Stimulated activated naive CD8-positive, alpha-beta T cell treated with anti-CD3 and anti-CD28 coated beads, Interleukin-15, Interleukin-2, amounts not matched to agents 100 ng/mL and 50 ng/mL, for 24 hours (primary cell): Measurements from ENCODE around the gene PKDCC.

Experiments
- H3K27ac Mint-ChIP-seq: one replicate; pipeline ENCODE4 v1.8.0; 2021; ENCODE audit warnings: mild to moderate bottlenecking, mixed read lengths
- H3K27me3 Mint-ChIP-seq: one replicate; pipeline ENCODE4 v1.8.0; 2021; ENCODE audit warnings: mixed read lengths
- H3K36me3 Mint-ChIP-seq: one replicate; pipeline ENCODE4 v1.8.0; 2021; ENCODE audit warnings: low read depth, mixed read lengths
- H3K4me1 Mint-ChIP-seq: one replicate; pipeline ENCODE4 v1.8.0; 2021; ENCODE audit warnings: low read depth, mixed read lengths
- H3K4me3 Mint-ChIP-seq: one replicate; pipeline ENCODE4 v1.8.0; 2021; ENCODE audit warnings: mild to moderate bottlenecking, mixed read lengths
- H3K9me3 Mint-ChIP-seq: one replicate; pipeline ENCODE4 v1.8.0; 2021; ENCODE audit warnings: mixed read lengths

PKDCC gene

DNA sequence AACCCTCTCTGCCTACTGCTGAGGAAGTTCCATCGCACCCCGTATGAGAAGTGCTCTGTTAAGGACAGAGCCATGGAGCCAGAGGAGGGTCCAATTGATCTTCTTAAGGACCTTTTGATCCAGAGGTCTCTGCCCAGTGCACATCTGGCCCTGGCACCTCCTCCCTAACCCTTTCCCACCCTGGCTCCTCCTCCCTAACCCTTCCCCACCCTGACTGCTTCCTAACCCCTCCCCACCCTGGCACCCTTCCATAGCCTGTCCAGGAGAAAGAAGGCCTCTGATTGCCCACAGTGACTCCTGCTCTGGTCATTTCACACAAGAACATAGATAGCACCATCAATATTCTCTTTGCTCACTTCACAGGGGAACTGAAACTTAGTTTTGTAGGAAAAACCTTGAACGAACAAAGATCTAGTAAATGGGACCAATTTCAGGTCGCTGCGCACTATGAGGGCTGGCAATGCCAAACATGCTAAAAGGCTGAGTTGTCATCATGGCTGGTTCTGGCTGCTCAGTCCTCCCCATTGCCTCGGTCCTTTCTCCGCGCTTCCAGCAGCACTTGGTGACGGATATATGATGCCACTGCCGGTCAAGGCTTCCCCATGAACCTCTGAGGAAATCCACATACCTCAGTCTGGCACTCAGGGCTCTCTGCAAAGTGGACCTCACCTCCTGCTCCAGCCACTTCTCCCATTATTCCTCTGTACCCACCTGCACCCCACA lies 49.2 kb downstream of the PKDCC start:
- Mint-ChIP-seq H3K27ac (peak overlapping the region; percentile 47), H3K4me3 (no peak overlapping the region), H3K4me1 (peaks cover 36% of the 10 kb centered on the region), H3K36me3 (peaks cover 9% of the 10 kb centered on the region), H3K27me3 (peaks cover under 1% of the 10 kb centered on the region), H3K9me3 (peaks cover 11% of the 10 kb centered on the region)

GRCh38 chr2:42098571-42099437 lies 51.0 kb downstream of the PKDCC start:
- Mint-ChIP-seq H3K27me3 (no peaks in the 10 kb centered on the region), H3K27ac (peak overlapping the region; percentile 68), H3K4me3 (no peak overlapping the region), H3K36me3 (peaks cover 9% of the 10 kb centered on the region), H3K4me1 (peaks cover 36% of the 10 kb centered on the region), H3K9me3 (peaks cover 11% of the 10 kb centered on the region)

- Mint-ChIP-seq H3K36me3 (peaks cover 9% of the 10 kb centered on the region), H3K4me1 (peaks cover 36% of the 10 kb centered on the region), H3K9me3 (peaks cover 11% of the 10 kb centered on the region), H3K27ac (peak overlapping the region; percentile 64), H3K4me3 (peak overlapping the region; percentile 1), H3K27me3 (no peaks in the 10 kb centered on the region)
These were observed 51.8 kb downstream of the PKDCC start for GRCh38 chr2:42099438-42100173.

DNA sequence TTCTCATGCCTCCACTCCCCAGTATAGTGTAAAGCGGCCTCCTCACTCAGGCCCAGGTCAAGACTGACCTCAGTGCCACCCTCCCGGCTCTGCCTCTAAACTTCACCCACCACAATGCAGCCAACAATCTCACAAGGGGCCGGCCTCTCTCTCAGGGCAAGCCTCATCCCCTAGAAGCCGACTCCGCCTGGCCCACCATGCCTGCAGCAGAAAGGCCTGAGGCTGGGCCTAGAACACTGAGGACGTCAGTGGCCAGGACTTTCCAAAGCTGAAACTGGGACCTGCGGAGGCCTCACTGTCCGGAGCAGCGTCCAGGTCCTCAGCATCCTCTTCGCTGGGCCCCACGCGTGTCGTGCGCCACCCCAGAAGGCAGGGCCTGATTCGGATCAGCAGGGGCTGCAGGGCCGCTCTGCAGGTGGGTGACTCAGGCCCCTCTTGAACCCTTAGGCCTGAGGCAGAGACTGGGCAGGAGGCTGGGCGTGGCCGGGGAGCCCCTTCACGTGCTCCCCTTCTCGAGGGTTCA lies 52.9 kb downstream of the PKDCC start:
- Mint-ChIP-seq H3K27ac (peak overlapping the region; percentile 14), H3K27me3 (no peaks in the 10 kb centered on the region), H3K4me1 (peaks cover 36% of the 10 kb centered on the region), H3K9me3 (peaks cover 11% of the 10 kb centered on the region), H3K4me3 (peak overlapping the region; percentile 12), H3K36me3 (peaks cover 9% of the 10 kb centered on the region)

DNA sequence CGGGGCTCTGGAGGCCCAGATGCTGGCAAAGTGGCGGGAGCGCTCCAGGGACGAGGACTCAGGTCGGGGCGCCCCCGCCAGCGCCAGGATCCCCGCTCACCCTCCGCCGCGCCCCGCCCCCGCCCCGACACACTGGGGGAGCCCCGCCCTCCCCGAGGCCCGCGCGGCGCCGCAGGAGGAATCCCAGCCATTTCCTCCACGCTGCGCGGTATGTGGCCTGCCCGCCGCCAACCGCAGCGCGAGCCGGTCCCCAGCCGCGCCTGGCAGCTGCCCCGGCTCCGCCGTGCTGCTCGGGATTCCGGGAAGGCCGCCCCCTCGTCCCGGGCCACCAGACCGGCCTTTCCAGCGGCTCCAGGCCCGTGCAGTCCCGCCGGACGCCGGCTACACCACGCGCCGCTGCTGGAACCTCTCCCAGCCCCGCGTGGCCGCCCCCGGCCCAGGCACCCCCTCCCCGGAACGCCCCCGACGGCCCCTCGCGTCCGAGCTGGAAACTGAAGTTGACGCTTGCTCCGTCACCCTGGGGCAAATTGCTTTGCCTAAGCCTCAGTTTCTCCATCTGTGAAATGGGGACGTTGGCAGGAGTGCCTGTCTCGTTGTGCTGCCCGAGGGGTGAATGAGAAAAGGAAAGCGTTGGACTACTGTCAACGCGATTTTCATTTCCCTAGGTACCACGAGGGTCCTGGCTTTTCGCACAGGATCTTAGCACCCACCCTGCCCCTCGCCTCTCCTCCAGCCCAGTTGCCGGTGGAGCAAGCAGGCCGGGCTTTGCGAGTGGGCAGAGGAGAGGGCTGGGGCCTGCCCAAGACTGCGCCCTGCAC lies 53.6 kb downstream of the PKDCC start:
- peaks cover 36% of the 10 kb centered on the region for H3K4me1 Mint-ChIP-seq

DNA sequence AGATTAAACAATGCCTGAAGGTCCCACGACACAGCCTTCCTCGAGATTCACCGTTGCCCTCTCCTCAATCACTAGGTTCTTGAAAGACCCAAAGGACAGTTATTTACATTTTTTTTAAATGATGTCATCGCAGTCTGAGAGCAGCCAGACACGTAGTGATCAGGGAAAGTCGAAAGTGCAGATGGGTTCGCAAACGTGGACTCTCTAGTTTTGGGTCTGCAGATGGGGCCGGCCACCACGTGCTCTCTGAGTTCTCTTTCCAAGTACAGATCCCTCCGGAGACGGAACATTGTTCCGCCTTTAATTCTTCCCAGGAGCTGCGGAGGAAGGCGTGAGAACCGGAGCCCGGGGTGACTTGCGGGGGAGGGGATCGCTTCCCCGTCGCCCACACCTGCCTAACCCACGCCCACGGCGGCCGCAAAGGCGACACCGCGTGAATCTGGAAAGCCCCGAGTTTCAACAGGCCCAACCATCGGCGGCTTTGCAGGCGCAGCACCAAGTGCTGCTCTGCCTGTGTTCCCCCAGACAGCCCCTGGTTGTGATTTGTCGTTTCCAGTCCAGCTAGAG lies 54.3 kb downstream of the PKDCC start:
- peaks cover 11% of the 10 kb centered on the region for H3K9me3 Mint-ChIP-seq
- no peaks in the 10 kb centered on the region for H3K27me3 Mint-ChIP-seq
- peaks cover 36% of the 10 kb centered on the region for H3K4me1 Mint-ChIP-seq
- peak overlapping the region; percentile 80 for H3K4me3 Mint-ChIP-seq
- peaks cover 9% of the 10 kb centered on the region for H3K36me3 Mint-ChIP-seq
- peak overlapping the region; percentile 94 for H3K27ac Mint-ChIP-seq

More for the DNA sequence above, 53.6 kb downstream of the PKDCC start:
- no peaks in the 10 kb centered on the region for H3K27me3 Mint-ChIP-seq
- peak overlapping the region; percentile 94 for H3K27ac Mint-ChIP-seq
- peaks cover 11% of the 10 kb centered on the region for H3K9me3 Mint-ChIP-seq
- peak overlapping the region; percentile 80 for H3K4me3 Mint-ChIP-seq
- H3K36me3 Mint-ChIP-seq: peaks cover 9% of the 10 kb centered on the region

GRCh38 chr2:42102591-42103450 lies 55.0 kb downstream of the PKDCC start:
- Mint-ChIP-seq H3K4me3 (peak overlapping the region; percentile 80), H3K9me3 (peaks cover 11% of the 10 kb centered on the region), H3K4me1 (peaks cover 30% of the 10 kb centered on the region), H3K36me3 (peaks cover 9% of the 10 kb centered on the region), H3K27me3 (no peaks in the 10 kb centered on the region), H3K27ac (peak overlapping the region; percentile 94)

- Mint-ChIP-seq H3K36me3 (peaks cover 9% of the 10 kb centered on the region), H3K4me3 (no peak overlapping the region), H3K4me1 (peaks cover 20% of the 10 kb centered on the region), H3K9me3 (peaks cover 11% of the 10 kb centered on the region), H3K27me3 (no peaks in the 10 kb centered on the region), H3K27ac (peak overlapping the region; percentile 26)
These were observed 56.0 kb downstream of the PKDCC start for GRCh38 chr2:42103829-42104228.

DNA sequence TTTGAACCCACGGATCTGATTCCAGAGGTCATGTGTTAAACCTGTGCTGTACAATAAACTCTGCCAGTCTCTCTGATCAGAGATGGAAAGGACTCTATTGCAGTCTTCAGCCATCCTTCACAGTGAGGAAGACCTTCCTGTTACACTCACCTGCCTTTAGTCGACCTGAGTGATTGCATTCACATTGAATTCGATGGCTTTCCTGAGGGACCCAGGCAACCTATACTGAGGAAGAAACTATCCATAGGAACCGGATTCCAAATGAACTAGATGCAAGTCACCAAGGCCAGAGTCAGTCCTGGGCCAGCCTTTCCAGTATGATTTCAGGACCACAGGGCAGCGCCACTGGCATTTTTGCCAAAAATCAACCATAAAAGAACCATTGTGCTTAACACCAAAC lies 56.8 kb downstream of the PKDCC start:
- Mint-ChIP-seq H3K4me1 (peaks cover 12% of the 10 kb centered on the region), H3K27ac (no peak overlapping the region), H3K9me3 (peaks cover 10% of the 10 kb centered on the region), H3K36me3 (peaks cover 9% of the 10 kb centered on the region), H3K4me3 (no peak overlapping the region), H3K27me3 (no peaks in the 10 kb centered on the region)

DNA sequence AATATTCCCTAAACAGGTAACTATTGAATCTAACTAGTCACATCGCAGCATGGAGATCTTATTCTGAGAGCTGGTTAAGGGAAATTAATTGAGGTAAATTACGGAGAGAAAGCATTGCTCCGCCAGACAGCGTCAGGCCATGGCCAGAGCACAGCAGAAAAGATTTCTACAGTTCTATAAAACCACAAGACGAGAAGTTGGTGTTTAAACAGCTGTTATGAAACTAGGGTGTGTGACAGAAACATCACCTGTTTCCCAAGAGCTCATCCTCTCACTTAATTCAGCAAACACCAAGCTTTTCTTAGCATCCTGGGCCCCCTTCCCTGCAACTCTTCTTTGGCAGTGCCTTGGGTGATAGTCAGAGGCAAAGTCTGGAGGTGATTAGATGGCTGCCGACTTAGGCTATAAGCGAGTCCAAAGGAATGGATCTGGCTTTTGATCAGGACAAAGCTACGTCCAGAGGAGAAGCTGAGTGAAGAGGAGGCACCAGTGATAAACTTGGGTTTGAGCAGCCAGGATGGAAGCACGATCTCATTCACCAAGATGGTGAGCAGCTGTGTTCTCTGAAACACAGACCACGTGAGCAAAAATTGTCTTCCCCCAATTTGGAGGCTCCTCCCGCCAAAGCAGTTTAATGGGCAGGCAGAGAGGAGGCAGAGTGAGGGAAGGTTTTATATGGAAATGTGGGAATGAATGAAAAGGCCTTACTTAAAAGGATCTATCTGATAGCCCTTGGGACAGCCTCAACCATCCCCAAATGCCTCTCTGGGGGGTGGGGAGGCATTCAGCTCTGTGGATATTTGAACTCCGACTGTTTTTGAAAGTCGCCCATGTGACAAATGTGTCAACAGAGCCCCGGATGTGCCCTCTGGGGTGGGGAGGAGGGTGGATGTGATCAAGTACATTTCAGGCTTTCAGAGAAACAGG lies 57.8 kb downstream of the PKDCC start:
- no peak overlapping the region for H3K4me3 Mint-ChIP-seq
- H3K9me3 Mint-ChIP-seq: peaks cover 2% of the 10 kb centered on the region
- H3K36me3 Mint-ChIP-seq: peaks cover 1% of the 10 kb centered on the region
- H3K4me1 Mint-ChIP-seq: peaks cover 2% of the 10 kb centered on the region
- H3K27ac Mint-ChIP-seq: no peak overlapping the region
- H3K27me3 Mint-ChIP-seq: no peaks in the 10 kb centered on the region

GRCh38 chr2:42106257-42106816 lies 58.5 kb downstream of the PKDCC start:
- H3K27me3 Mint-ChIP-seq: no peaks in the 10 kb centered on the region
- H3K9me3 Mint-ChIP-seq: no peaks in the 10 kb centered on the region
- H3K27ac Mint-ChIP-seq: no peak overlapping the region
- no peaks in the 10 kb centered on the region for H3K36me3 Mint-ChIP-seq
- H3K4me1 Mint-ChIP-seq: no peaks in the 10 kb centered on the region
- no peak overlapping the region for H3K4me3 Mint-ChIP-seq
